Natural killer cell (primary cell): ENCODE results near the gene FAM187B. TPM values are rescaled to one million over a fixed set of nuclear protein-coding genes. Genes with fewer than 3 reads are reported as not detected.

Experiments
- ATAC-seq, 3 donors: fragments of 150-1000 bp in 2 of 3; fragments of 200-7000 bp in 1 of 3; cut with Tn5 transposase; 1 replicate in 1 of 3; 2 replicates in 2 of 3; pipeline ENCODE4 v1.10.0; 2021; ENCODE audit warnings: mild to moderate bottlenecking in 2 of 3, moderate library complexity in 2 of 3
- DNase-seq, 2 donors: peaks; one replicate each; pipeline versions ENCODE4 v3.0.0 to v3.0.0-alpha.2; 2013 to 2021; ENCODE audit warnings: mixed read lengths in 1 of 2
- H3K27ac ChIP-seq: one replicate; pipeline ENCODE4 v1.5.1; 2013; ENCODE audit warnings: mild to moderate bottlenecking, low read length
- H3K27me3 ChIP-seq: one replicate; pipeline ENCODE4 v1.6.1; 2013; ENCODE audit warnings: low read length; ENCODE audit not compliant: control insufficient read depth, insufficient read depth
- H3K36me3 ChIP-seq: one replicate; pipeline ENCODE4 v1.6.1; 2013; ENCODE audit warnings: low read length; ENCODE audit not compliant: control insufficient read depth, insufficient read depth
- H3K4me1 ChIP-seq: one replicate; pipeline ENCODE4 v1.6.1; 2013; ENCODE audit warnings: low read length; ENCODE audit not compliant: control insufficient read depth, insufficient read depth
- H3K4me3 ChIP-seq: one replicate; pipeline ENCODE4 v1.5.1; 2013; ENCODE audit warnings: low read length
- H3K9me3 ChIP-seq: one replicate; pipeline ENCODE4 v1.6.1; 2013; ENCODE audit warnings: low read length; ENCODE audit not compliant: control insufficient read depth, insufficient read depth
- H3K27ac Mint-ChIP-seq, 2 donors: one replicate each; pipeline ENCODE4 v1.8.0; 2022; ENCODE audit warnings: mild to moderate bottlenecking in 2 of 2, mixed read lengths in 2 of 2, moderate library complexity in 1 of 2
- H3K27me3 Mint-ChIP-seq, 2 donors: one replicate each; pipeline ENCODE4 v1.8.0; 2022; ENCODE audit warnings: low read depth in 2 of 2, mixed read lengths in 2 of 2
- H3K36me3 Mint-ChIP-seq: one replicate; pipeline ENCODE4 v1.8.0; 2022; ENCODE audit warnings: mixed read lengths
- H3K4me1 Mint-ChIP-seq, 2 donors: one replicate each; pipeline ENCODE4 v1.8.0; 2022; ENCODE audit warnings: mixed read lengths in 2 of 2
- H3K4me3 Mint-ChIP-seq: one replicate; pipeline ENCODE4 v1.8.0; 2022; ENCODE audit warnings: mild to moderate bottlenecking, moderate library complexity, mixed read lengths
- H3K9me3 Mint-ChIP-seq, 2 donors: one replicate each; pipeline ENCODE4 v1.8.0; 2022; ENCODE audit warnings: mixed read lengths in 2 of 2
- WGBS: methylation state at CpG from one replicate; pipeline ENCODE4 v1.1.7; 2013; ENCODE audit warnings: missing lambda C conversion rate; ENCODE audit not compliant: insufficient coverage; 5-methylcytosine and 5-hydroxymethylcytosine counted together
- intact Hi-C: fragments of 100-400 bp; cut with micrococcal nuclease; formaldehyde crosslinking; loops from one replicate; pipeline ENCODE4 v1.14.2; 2022
- total RNA-seq, 4 donors: library from RNA; stranded (reverse); fragments of 120-200 nt in 1 of 4; gene quantifications; one replicate each; pipeline versions ENCODE4 v1.2.3 to v1.2.4, GENCODE V29; 2013 to 2022
- TF ChIP-seq, protein P1 (sequence below): fragments of 200-600 bp; IDR thresholded peaks from one replicate; pipeline ENCODE4 v1.8.0; 2022; ENCODE audit warnings: antibody characterized with exemption

FAM187B gene
- total RNA-seq, 3 donors from 2014 or later (not counting 1 experiment from before 2014, with no cell fraction given) = not detected

DNA sequence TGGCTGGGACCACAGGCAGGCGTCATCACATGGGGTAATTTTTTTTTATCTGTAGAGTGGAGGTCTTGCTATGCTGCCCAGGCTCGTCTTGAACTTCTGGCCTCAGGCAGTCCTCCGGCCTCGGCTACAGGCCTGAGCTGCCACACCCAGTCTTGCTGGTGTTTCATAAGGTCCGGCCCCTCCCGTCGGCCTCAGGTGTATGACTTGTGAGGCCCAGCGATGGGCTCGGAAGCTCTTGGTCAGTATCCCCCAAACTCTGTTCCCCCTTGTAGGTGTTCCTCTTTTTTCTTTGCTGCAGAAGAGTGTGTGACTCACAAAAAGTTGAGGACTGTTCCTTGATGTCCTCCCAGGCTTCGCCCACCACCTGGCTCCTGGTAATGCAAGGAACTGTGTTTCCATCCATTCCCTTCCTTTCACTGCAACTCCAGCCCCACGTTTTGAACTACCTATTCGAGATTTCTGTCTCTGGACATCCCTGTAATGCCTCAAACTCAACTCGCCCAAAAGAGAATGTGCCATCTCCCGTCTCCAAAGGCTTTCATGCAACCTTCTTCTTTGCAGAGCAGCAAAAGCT, 45.2 kb upstream of the FAM187B start:
- Histone ChIP-seq H3K27me3 (no peaks in the 10 kb centered on the region), H3K27ac (no peak overlapping the region), H3K36me3 (peaks cover 61% of the 10 kb centered on the region), H3K9me3 (no peaks in the 10 kb centered on the region), H3K4me1 (peaks cover 32% of the 10 kb centered on the region), H3K4me3 (no peak overlapping the region)
- ATAC-seq = no peak
- Mint-ChIP-seq H3K4me1 (peaks cover 13 to 38% of the 10 kb centered on the region in 2 donors), H3K4me3 (no peak overlapping the region), H3K36me3 (peaks cover 7% of the 10 kb centered on the region), H3K9me3 (no peaks in the 10 kb centered on the region), H3K27me3 (no peaks in the 10 kb centered on the region), H3K27ac (peak overlapping the region in 1 of 2 donors; percentile 85)
- WGBS = 84% methylated on average over 14 of the region's 14 CpGs
- no peak for DNase-seq
- intact Hi-C loops = no loop called here
- TF ChIP-seq, protein P1, sequence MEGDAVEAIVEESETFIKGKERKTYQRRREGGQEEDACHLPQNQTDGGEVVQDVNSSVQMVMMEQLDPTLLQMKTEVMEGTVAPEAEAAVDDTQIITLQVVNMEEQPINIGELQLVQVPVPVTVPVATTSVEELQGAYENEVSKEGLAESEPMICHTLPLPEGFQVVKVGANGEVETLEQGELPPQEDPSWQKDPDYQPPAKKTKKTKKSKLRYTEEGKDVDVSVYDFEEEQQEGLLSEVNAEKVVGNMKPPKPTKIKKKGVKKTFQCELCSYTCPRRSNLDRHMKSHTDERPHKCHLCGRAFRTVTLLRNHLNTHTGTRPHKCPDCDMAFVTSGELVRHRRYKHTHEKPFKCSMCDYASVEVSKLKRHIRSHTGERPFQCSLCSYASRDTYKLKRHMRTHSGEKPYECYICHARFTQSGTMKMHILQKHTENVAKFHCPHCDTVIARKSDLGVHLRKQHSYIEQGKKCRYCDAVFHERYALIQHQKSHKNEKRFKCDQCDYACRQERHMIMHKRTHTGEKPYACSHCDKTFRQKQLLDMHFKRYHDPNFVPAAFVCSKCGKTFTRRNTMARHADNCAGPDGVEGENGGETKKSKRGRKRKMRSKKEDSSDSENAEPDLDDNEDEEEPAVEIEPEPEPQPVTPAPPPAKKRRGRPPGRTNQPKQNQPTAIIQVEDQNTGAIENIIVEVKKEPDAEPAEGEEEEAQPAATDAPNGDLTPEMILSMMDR = no peak

DNA sequence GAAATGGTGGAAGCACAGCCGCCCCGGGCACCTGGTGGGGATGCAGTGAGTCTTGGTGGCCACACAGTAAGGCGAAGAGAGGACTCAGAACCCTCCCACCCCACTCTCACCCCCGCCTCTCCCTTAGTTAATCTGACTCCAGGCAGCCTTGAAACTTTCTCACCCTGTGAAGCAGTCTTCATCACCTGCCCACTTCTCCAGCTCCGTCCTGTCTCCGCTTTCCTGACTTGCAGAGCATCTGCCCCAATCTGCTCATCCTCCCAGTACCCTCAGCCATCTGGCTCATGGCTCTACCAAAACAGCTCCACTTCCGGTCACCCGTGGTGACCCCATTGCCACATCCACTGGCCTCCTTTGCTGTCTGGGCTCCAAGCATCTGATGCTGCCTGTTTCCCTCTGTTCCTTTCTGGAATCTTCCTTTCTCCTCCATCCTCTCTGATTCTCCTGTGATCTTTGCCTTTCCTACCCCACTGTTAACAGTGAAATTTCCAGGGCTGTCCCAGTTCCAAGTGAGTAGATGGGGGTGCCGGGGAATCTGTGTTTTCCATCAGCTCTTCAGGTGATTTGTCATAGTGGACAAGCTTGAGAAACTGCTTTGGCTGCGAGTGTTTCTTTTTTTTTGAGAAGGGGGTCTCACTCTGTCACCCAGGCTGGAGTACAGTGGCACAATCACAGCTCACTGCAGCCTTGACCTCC, 44.6 kb upstream of the FAM187B start:
- Mint-ChIP-seq H3K27me3 (no peaks in the 10 kb centered on the region), H3K4me1 (peaks cover 13 to 38% of the 10 kb centered on the region in 2 donors), H3K27ac (peak overlapping the region in 1 of 2 donors; percentile 85), H3K9me3 (no peaks in the 10 kb centered on the region), H3K36me3 (peaks cover 7% of the 10 kb centered on the region), H3K4me3 (peak overlapping the region; percentile 58)
- Histone ChIP-seq H3K36me3 (peaks cover 56% of the 10 kb centered on the region), H3K9me3 (no peaks in the 10 kb centered on the region), H3K4me1 (peaks cover 32% of the 10 kb centered on the region), H3K27me3 (no peaks in the 10 kb centered on the region), H3K27ac (no peak overlapping the region), H3K4me3 (no peak overlapping the region)
- ATAC-seq (no peak), DNase-seq (no peak)
- intact Hi-C loops = no loop called here
- WGBS = 89% methylated on average over 10 of the region's 10 CpGs
- TF ChIP-seq, protein P1 = no peak

DNA sequence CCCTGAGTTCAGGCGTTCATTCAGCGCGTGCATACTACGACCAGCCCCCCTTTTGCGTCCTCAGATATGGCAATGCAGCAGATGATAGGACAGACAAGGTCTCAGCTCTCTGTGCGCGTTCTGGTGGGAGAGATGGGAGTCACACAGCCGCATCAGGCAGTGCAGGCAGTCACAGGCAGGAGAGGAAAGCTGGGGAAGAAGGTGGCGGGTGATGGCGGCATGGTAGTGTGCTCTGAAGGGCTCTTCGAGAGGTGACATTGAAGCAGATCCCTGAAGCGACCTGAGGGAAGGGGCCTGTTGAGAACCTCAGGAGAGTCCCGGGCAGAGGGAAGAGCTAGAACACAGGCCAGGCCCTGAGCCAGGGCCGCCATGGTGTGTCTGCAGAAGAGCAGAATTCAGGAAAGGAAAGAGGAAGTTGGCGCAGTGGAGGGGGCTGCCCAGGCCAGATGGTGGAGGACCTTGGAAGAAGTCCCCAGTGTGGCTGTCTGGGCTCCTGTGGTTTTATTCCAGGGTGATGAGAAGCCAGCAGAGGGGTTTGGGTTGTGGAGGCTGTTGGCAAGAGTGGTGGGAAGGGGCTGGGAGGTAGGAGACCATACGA, 43.7 kb upstream of the FAM187B start:
- no peaks in the 10 kb centered on the region for H3K9me3 ChIP-seq
- ATAC-seq (no peak), DNase-seq (no peak)
- no peak overlapping the region for H3K4me3 Mint-ChIP-seq
- H3K27ac ChIP-seq = no peak overlapping the region
- H3K9me3 Mint-ChIP-seq = no peaks in the 10 kb centered on the region
- no peaks in the 10 kb centered on the region for H3K27me3 ChIP-seq
- no peaks in the 10 kb centered on the region for H3K27me3 Mint-ChIP-seq
- peaks cover 7% of the 10 kb centered on the region for H3K36me3 Mint-ChIP-seq
- no peak overlapping the region for H3K4me3 ChIP-seq
- H3K4me1 Mint-ChIP-seq = peaks cover 13 to 42% of the 10 kb centered on the region in 2 donors
- 77% methylated on average over 16 of the region's 16 CpGs for WGBS
- peak overlapping the region in 1 of 2 donors; percentile 85 for H3K27ac Mint-ChIP-seq
- intact Hi-C loops = no loop called here
- peaks cover 48% of the 10 kb centered on the region for H3K36me3 ChIP-seq
- peaks cover 37% of the 10 kb centered on the region for H3K4me1 ChIP-seq
- TF ChIP-seq, protein P1 = no peak
